ENCODE results near the gene DEFB128.
A peak's percentile ranks its signal among the peaks of the same experiment; 100 is the strongest.
"Not testable (repeated sequence)": the region's sequence is repeated elsewhere in the genome, so short reads cannot be mapped to it uniquely, and the experiment has no call there.

The DEFB128 gene

GRCh38 chr20:189611-190010 lies at the start of gene DEFB128:
Gene DEFB128 (minus strand): TSS chr20:189711. CDS start chr20:189623, 88 bp downstream.
- no peak for DNase-seq (ENCODE audit: low spot score)

- DNase-seq (ENCODE audit: low spot score) = no peak
Observed at GRCh38 chr20:237929-238328, 48.4 kb upstream of the DEFB128 start.

- DNase-seq (ENCODE audit: low spot score) = peak; percentile 52
Observed at GRCh38 chr20:237489-237888, 48.0 kb upstream of the DEFB128 start.

GRCh38 chr20:235891-236290 lies 46.4 kb upstream of the DEFB128 start:
- no peak for DNase-seq (ENCODE audit: low spot score)

- DNase-seq (ENCODE audit: low spot score) = no peak
Observed at GRCh38 chr20:227439-228105, 38.1 kb upstream of the DEFB128 start.

- DNase-seq (ENCODE audit: low spot score) = no peak
Observed at GRCh38 chr20:226958-227357, 37.4 kb upstream of the DEFB128 start, which contains the start of gene DEFB129. Gene DEFB129 (plus strand): TSS chr20:227258. CDS start chr20:227289, 31 bp downstream.

GRCh38 chr20:225879-226278 lies 36.4 kb upstream of the DEFB128 start:
- DNase-seq (ENCODE audit: low spot score) = not testable (repeated sequence)

- no peak for DNase-seq (ENCODE audit: low spot score)
Observed at GRCh38 chr20:221258-221830, 31.8 kb upstream of the DEFB128 start.

- no peak for DNase-seq (ENCODE audit: low spot score)
Observed at GRCh38 chr20:219290-220115, 30.0 kb upstream of the DEFB128 start.

- DNase-seq (ENCODE audit: low spot score) = no peak
Observed at GRCh38 chr20:217266-217665, 27.8 kb upstream of the DEFB128 start.

GRCh38 chr20:215796-216195 lies 26.3 kb upstream of the DEFB128 start:
- no peak for DNase-seq (ENCODE audit: low spot score)

GRCh38 chr20:214383-214782 lies 24.9 kb upstream of the DEFB128 start:
- no peak for DNase-seq (ENCODE audit: low spot score)

GRCh38 chr20:210809-211502 lies 21.4 kb upstream of the DEFB128 start:
- DNase-seq (ENCODE audit: low spot score) = no peak

- DNase-seq (ENCODE audit: low spot score) = peak; percentile 10
Observed at GRCh38 chr20:208942-209566, 19.5 kb upstream of the DEFB128 start.

GRCh38 chr20:203630-204029 lies 14.1 kb upstream of the DEFB128 start:
- not testable (repeated sequence) for DNase-seq (ENCODE audit: low spot score)

GRCh38 chr20:199996-200395 lies 10.5 kb upstream of the DEFB128 start:
- DNase-seq (ENCODE audit: low spot score) = no peak

- no peak for DNase-seq (ENCODE audit: low spot score)
Observed at GRCh38 chr20:198225-198624, 8.7 kb upstream of the DEFB128 start.

- no peak for DNase-seq (ENCODE audit: low spot score)
Observed at GRCh38 chr20:187733-188132, 1.8 kb downstream of the DEFB128 start.

- DNase-seq (ENCODE audit: low spot score) = no peak
Observed at GRCh38 chr20:184288-184687, 5.2 kb downstream of the DEFB128 start.

GRCh38 chr20:168876-169275 lies 20.6 kb downstream of the DEFB128 start:
- DNase-seq (ENCODE audit: low spot score) = no peak

GRCh38 chr20:164618-165017 lies 24.9 kb downstream of the DEFB128 start:
- DNase-seq (ENCODE audit: low spot score) = no peak

- DNase-seq (ENCODE audit: low spot score) = no peak
Observed at GRCh38 chr20:157154-157553, 32.4 kb downstream of the DEFB128 start, which contains the start of gene DEFB127. Gene DEFB127 (plus strand): TSS chr20:157454. CDS start chr20:157545, 91 bp downstream.
